Karpas-422 (cell line): Measurements from ENCODE around the gene TRNP1. TPM values are rescaled to one million over a fixed set of nuclear protein-coding genes. Genes with fewer than 3 reads are reported as not detected.

Source experiments
- DNase-seq: peaks from one replicate; pipeline ENCODE4 v3.0.0-alpha.2; 2015
- H2AFZ ChIP-seq: fragments of 200-600 bp; sonication (generic); 2 replicates; pipeline ENCODE4 v1.6.1; 2014; ENCODE audit warnings: antibody characterized with exemption, low read length, mixed read lengths
- H3K27ac ChIP-seq: fragments of 200-600 bp; sonication (generic); 2 replicates; pipeline ENCODE4 v1.5.1; 2014; ENCODE audit warnings: mild to moderate bottlenecking, low read length, moderate library complexity
- H3K27me3 ChIP-seq: fragments of 200-600 bp; sonication (generic); 2 replicates; pipeline ENCODE4 v1.6.1; 2014; ENCODE audit warnings: low read length, mixed read lengths
- H3K36me3 ChIP-seq: fragments of 200-600 bp; sonication (generic); 2 replicates; pipeline ENCODE4 v1.6.1; 2014; ENCODE audit warnings: low read length, mixed read lengths; ENCODE audit not compliant: insufficient read depth
- H3K4me1 ChIP-seq: fragments of 200-600 bp; sonication (generic); 2 replicates; pipeline ENCODE4 v1.6.1; 2014; ENCODE audit warnings: mild to moderate bottlenecking, low read length, mixed read lengths
- H3K4me2 ChIP-seq: fragments of 200-600 bp; sonication (generic); 2 replicates; pipeline ENCODE4 v1.6.1; 2014; ENCODE audit warnings: low read length, low read depth, mild to moderate bottlenecking; ENCODE audit not compliant: poor library complexity, severe bottlenecking
- H3K4me3 ChIP-seq: fragments of 200-600 bp; sonication (generic); 2 replicates; pipeline ENCODE4 v1.5.1; 2014; ENCODE audit warnings: mild to moderate bottlenecking, antibody characterized with exemption, low read length, mixed read lengths
- H3K79me2 ChIP-seq: fragments of 200-600 bp; sonication (generic); 2 replicates; pipeline ENCODE4 v1.6.1; 2014; ENCODE audit warnings: mild to moderate bottlenecking, low read length, mixed read lengths
- H3K9ac ChIP-seq: fragments of 200-600 bp; sonication (generic); 2 replicates; pipeline ENCODE4 v1.6.0; 2014; ENCODE audit warnings: low read length
- H3K9me2 ChIP-seq: fragments of 200-600 bp; sonication (generic), shearing (Covaris generic); replicated peaks from 2 replicates; pipeline ENCODE4 v1.6.0; 2014; ENCODE audit warnings: mild to moderate bottlenecking, low read length, moderate library complexity; ENCODE audit not compliant: insufficient read depth
- H3K9me3 ChIP-seq: fragments of 300-700, 200-600 bp; sonication (generic); 2 replicates; pipeline ENCODE4 v1.6.1; 2014; ENCODE audit warnings: low read length, mixed read lengths
- H4K20me1 ChIP-seq: fragments of 200-600 bp; sonication (generic); 2 replicates; pipeline ENCODE4 v1.6.1; 2014; ENCODE audit warnings: mild to moderate bottlenecking, antibody characterized with exemption, low read length, low read depth; ENCODE audit not compliant: insufficient read depth
- total RNA-seq: library from RNA; depleted of rRNA; stranded (reverse); fragments of >200 nt; shearing (Covaris generic); gene quantifications from 2 replicates; pipeline ENCODE4 v1.2.3, GENCODE V29; 2014; ENCODE audit warnings: low replicate concordance

TRNP1 gene
- total RNA-seq, 1 experiment from 2014 or later, result not detected

GRCh38 chr1:26994787-26995517 is 1.5 kb downstream of the TRNP1 start:
- H3K9ac ChIP-seq, result no peak overlapping the region
- peaks cover 11% of the 10 kb centered on the region for H3K4me1 ChIP-seq
- H3K27ac ChIP-seq, result no peak overlapping the region
- H3K9me2 ChIP-seq, result no peaks in the 10 kb centered on the region
- H3K4me3 ChIP-seq, result no peak overlapping the region
- no peaks in the 10 kb centered on the region for H3K79me2 ChIP-seq
- H3K36me3 ChIP-seq, result no peaks in the 10 kb centered on the region
- no peaks in the 10 kb centered on the region for H3K9me3 ChIP-seq
- H3K27me3 ChIP-seq, result no peaks in the 10 kb centered on the region
- no peak overlapping the region for H2AFZ ChIP-seq
- no peak for DNase-seq
- no peak overlapping the region for H3K4me2 ChIP-seq
- H4K20me1 ChIP-seq, result no peaks in the 10 kb centered on the region

- Histone ChIP-seq H3K4me1 (peaks cover 20% of the 10 kb centered on the region), H2AFZ (no peak overlapping the region), H3K4me3 (no peak overlapping the region), H3K27me3 (no peaks in the 10 kb centered on the region), H3K79me2 (no peaks in the 10 kb centered on the region), H3K9me2 (no peaks in the 10 kb centered on the region), H3K9ac (no peak overlapping the region), H3K27ac (no peak overlapping the region), H3K9me3 (no peaks in the 10 kb centered on the region), H3K36me3 (no peaks in the 10 kb centered on the region), H3K4me2 (no peak overlapping the region), H4K20me1 (no peaks in the 10 kb centered on the region)
- no peak for DNase-seq
Measured at GRCh38 chr1:26996024-26996423, 2.5 kb downstream of the TRNP1 start.

- Histone ChIP-seq H3K4me2 (no peak overlapping the region), H3K27ac (no peak overlapping the region), H3K9ac (no peak overlapping the region)
Measured at GRCh38 chr1:26996665-26997064, 3.2 kb downstream of the TRNP1 start.

GRCh38 chr1:26998429-26999300 is 5.2 kb downstream of the TRNP1 start:
- no peak for DNase-seq
- no peaks in the 10 kb centered on the region for H3K79me2 ChIP-seq
- no peaks in the 10 kb centered on the region for H3K27me3 ChIP-seq
- H4K20me1 ChIP-seq, result no peaks in the 10 kb centered on the region
- H2AFZ ChIP-seq, result no peak overlapping the region
- H3K4me3 ChIP-seq, result no peak overlapping the region
- no peaks in the 10 kb centered on the region for H3K9me3 ChIP-seq
- no peak overlapping the region for H3K27ac ChIP-seq
- no peaks in the 10 kb centered on the region for H3K9me2 ChIP-seq
- no peaks in the 10 kb centered on the region for H3K36me3 ChIP-seq
- H3K4me2 ChIP-seq, result no peak overlapping the region
- H3K9ac ChIP-seq, result no peak overlapping the region
- H3K4me1 ChIP-seq, result peaks cover 29% of the 10 kb centered on the region

More at GRCh38 chr1:26996665-26997064, 3.2 kb downstream of the TRNP1 start:
- Histone ChIP-seq H3K79me2 (no peaks in the 10 kb centered on the region), H3K4me3 (no peak overlapping the region), H3K27me3 (no peaks in the 10 kb centered on the region), H2AFZ (no peak overlapping the region), H3K4me1 (peaks cover 22% of the 10 kb centered on the region), H3K9me3 (no peaks in the 10 kb centered on the region), H3K9me2 (no peaks in the 10 kb centered on the region), H3K36me3 (no peaks in the 10 kb centered on the region), H4K20me1 (no peaks in the 10 kb centered on the region)
- DNase-seq, result no peak

DNA sequence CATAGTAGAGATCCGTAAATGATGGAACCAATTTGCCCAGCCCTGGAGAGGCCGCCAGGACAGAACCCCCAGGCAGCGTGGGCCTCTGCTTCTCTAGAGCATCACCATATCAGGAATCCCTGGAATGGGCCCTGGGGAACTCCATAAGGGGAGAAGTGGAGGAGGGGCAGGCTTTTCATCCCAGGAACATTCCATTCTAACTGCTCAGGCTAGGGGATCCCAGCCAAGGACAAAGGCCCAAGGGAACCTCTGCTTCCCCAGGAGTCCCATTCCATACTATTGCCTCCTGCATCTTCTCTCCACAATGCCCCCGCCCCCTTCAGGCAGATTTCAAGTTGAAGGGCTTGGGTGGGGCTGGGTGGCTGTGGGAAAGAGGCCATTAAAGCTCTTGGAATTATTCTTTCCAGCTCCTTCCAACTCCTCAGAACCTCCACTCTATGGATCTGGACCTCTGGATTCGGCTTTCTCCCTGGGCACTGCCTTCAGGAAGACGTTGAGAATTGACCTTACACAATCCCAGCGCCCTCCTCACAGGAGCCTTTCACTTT is 6.0 kb downstream of the TRNP1 start:
- Histone ChIP-seq H3K79me2 (no peaks in the 10 kb centered on the region), H3K27ac (no peak overlapping the region), H4K20me1 (no peaks in the 10 kb centered on the region), H3K9me2 (no peaks in the 10 kb centered on the region), H3K4me3 (no peak overlapping the region), H2AFZ (no peak overlapping the region), H3K27me3 (no peaks in the 10 kb centered on the region), H3K9me3 (no peaks in the 10 kb centered on the region), H3K9ac (no peak overlapping the region), H3K4me1 (peaks cover 29% of the 10 kb centered on the region), H3K4me2 (no peak overlapping the region), H3K36me3 (no peaks in the 10 kb centered on the region)
- no peak for DNase-seq

- H3K4me1 ChIP-seq, result peaks cover 29% of the 10 kb centered on the region
- no peak for DNase-seq
- H3K79me2 ChIP-seq, result no peaks in the 10 kb centered on the region
- H3K4me3 ChIP-seq, result no peak overlapping the region
- H3K27ac ChIP-seq, result no peak overlapping the region
- no peaks in the 10 kb centered on the region for H3K27me3 ChIP-seq
- no peaks in the 10 kb centered on the region for H3K9me3 ChIP-seq
- H3K9me2 ChIP-seq, result no peaks in the 10 kb centered on the region
- H2AFZ ChIP-seq, result no peak overlapping the region
- H3K4me2 ChIP-seq, result no peak overlapping the region
- no peaks in the 10 kb centered on the region for H4K20me1 ChIP-seq
- no peak overlapping the region for H3K9ac ChIP-seq
- H3K36me3 ChIP-seq, result no peaks in the 10 kb centered on the region
Measured at GRCh38 chr1:27000090-27000816, 6.8 kb downstream of the TRNP1 start.

DNA sequence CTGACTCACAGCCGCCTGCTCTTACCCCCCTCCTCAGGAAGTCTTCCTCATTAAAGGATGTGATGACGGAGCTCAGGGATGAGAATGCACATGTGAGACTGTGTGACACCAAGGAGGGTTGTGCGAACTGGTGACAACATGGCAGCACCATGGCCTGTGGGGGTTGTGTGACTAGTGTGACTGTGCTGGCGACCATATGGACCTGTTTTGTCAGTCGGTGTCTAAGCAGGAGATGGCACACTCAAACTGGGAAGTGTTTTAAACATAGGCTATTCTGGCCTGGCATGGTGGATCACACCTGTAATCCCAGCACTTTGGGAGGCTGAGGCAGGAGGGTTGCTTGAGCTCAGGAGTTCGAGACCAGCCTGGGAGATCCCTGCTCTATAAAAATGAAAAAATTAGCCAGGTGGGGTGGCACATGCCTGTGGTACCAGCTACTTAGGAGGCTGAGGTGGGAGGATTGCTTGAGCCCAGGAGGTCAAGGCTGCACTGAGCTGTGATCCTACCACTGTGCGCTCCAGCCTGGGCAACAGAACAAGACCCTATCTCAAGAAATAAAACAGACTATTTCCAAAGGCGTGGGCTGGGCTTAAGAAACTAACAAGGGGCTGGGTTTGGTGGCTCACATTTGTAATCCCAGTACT is 7.4 kb downstream of the TRNP1 start:
- Histone ChIP-seq H2AFZ (no peak overlapping the region), H3K9me2 (no peaks in the 10 kb centered on the region), H3K79me2 (no peaks in the 10 kb centered on the region), H3K4me1 (peaks cover 29% of the 10 kb centered on the region), H3K27me3 (no peaks in the 10 kb centered on the region), H3K36me3 (no peaks in the 10 kb centered on the region), H4K20me1 (no peaks in the 10 kb centered on the region), H3K27ac (no peak overlapping the region), H3K9me3 (no peaks in the 10 kb centered on the region), H3K4me3 (no peak overlapping the region), H3K9ac (no peak overlapping the region), H3K4me2 (no peak overlapping the region)
- DNase-seq, result no peak
